ENCODE data around the gene SMG6.

- TF ChIP-seq CTCF (IDR thresholded peaks at IDR 0.05): no peak
- TF ChIP-seq POLR2A (IDR thresholded peaks at IDR 0.05): no peak
Measured at GRCh38 chr17:2232244-2232638, 71.3 kb downstream of the SMG6 start.
